Stimulated activated CD8-positive, alpha-beta memory T cell treated with anti-CD3 and anti-CD28 coated beads, Interleukin-7, amount 100 ng/mL, for 24 hours (primary cell): ENCODE data around the gene MINDY3.

Source experiments
- DNase-seq: peaks from one replicate; pipeline ENCODE4 v3.0.0-alpha.2; 2020; ENCODE audit warnings: low read depth

The MINDY3 gene

GRCh38 chr10:15805395-15806058 lies 54.8 kb downstream of the MINDY3 start:
- no peak for DNase-seq

- DNase-seq: no peak
These were observed 56.2 kb downstream of the MINDY3 start for GRCh38 chr10:15804109-15804508.

GRCh38 chr10:15802375-15802949 lies 57.8 kb downstream of the MINDY3 start:
- peak; percentile 0 for DNase-seq

- no peak for DNase-seq
These were observed 58.7 kb downstream of the MINDY3 start for GRCh38 chr10:15801641-15802040.

GRCh38 chr10:15801147-15801546 lies 59.2 kb downstream of the MINDY3 start:
- no peak for DNase-seq

- no peak for DNase-seq
These were observed 63.0 kb downstream of the MINDY3 start for GRCh38 chr10:15797346-15797745.

GRCh38 chr10:15796762-15797161 lies 63.5 kb downstream of the MINDY3 start:
- DNase-seq: no peak

GRCh38 chr10:15796098-15796759 lies 64.1 kb downstream of the MINDY3 start:
- no peak for DNase-seq

- DNase-seq: no peak
These were observed 65.1 kb downstream of the MINDY3 start for GRCh38 chr10:15795036-15795792.

- DNase-seq: no peak
These were observed 65.7 kb downstream of the MINDY3 start for GRCh38 chr10:15794569-15794968.

- no peak for DNase-seq
These were observed 66.6 kb downstream of the MINDY3 start for GRCh38 chr10:15793664-15794063.

GRCh38 chr10:15792777-15793176 lies 67.5 kb downstream of the MINDY3 start:
- no peak for DNase-seq

GRCh38 chr10:15791816-15792524 lies 68.3 kb downstream of the MINDY3 start:
- DNase-seq: no peak

GRCh38 chr10:15789793-15790525 lies 70.3 kb downstream of the MINDY3 start:
- DNase-seq: no peak

- DNase-seq: no peak
These were observed 72.9 kb downstream of the MINDY3 start for GRCh38 chr10:15787426-15787825.

- DNase-seq: no peak
These were observed 75.5 kb downstream of the MINDY3 start for GRCh38 chr10:15784662-15785300.

- DNase-seq: no peak
These were observed 76.2 kb downstream of the MINDY3 start for GRCh38 chr10:15783941-15784636.

GRCh38 chr10:15782851-15783250 lies 77.5 kb downstream of the MINDY3 start:
- DNase-seq: no peak

GRCh38 chr10:15781381-15781960 lies 78.8 kb downstream of the MINDY3 start:
- no peak for DNase-seq
